Right ventricle myocardium inferior (tissue), 1 donor: ENCODE results near the gene HIC1. TPM values are rescaled to one million over a fixed set of nuclear protein-coding genes. Genes with fewer than 3 reads are reported as not detected.

Experiments used
- ATAC-seq: fragments of 200-7000 bp; cut with Tn5 transposase; one replicate; pipeline ENCODE4 v1.9.1; 2020; ENCODE audit warnings: mild to moderate bottlenecking, moderate library complexity
- DNase-seq: peaks from one replicate; pipeline ENCODE4 v3.0.0; 2021; ENCODE audit errors: missing footprints
- intact Hi-C: fragments of 100-400 bp; cut with DNase I; formaldehyde crosslinking; loops from one replicate; pipeline ENCODE4 v1.11.0; 2022
- total RNA-seq: library from RNA; stranded (reverse); fragmentation: NEBNext Ultra II Directional; extraction: Animal tissue kit (Norgen Biotek cat#: 25700); gene quantifications from one replicate; pipeline ENCODE4 v1.2.1, GENCODE V29; 2021
- donor health status: DM: no; HTN: yes; CAD: no; lungs with severe emphysema.

HIC1 gene
- total RNA-seq, 1 donor from 2014 or later, result 22.7 TPM

DNA sequence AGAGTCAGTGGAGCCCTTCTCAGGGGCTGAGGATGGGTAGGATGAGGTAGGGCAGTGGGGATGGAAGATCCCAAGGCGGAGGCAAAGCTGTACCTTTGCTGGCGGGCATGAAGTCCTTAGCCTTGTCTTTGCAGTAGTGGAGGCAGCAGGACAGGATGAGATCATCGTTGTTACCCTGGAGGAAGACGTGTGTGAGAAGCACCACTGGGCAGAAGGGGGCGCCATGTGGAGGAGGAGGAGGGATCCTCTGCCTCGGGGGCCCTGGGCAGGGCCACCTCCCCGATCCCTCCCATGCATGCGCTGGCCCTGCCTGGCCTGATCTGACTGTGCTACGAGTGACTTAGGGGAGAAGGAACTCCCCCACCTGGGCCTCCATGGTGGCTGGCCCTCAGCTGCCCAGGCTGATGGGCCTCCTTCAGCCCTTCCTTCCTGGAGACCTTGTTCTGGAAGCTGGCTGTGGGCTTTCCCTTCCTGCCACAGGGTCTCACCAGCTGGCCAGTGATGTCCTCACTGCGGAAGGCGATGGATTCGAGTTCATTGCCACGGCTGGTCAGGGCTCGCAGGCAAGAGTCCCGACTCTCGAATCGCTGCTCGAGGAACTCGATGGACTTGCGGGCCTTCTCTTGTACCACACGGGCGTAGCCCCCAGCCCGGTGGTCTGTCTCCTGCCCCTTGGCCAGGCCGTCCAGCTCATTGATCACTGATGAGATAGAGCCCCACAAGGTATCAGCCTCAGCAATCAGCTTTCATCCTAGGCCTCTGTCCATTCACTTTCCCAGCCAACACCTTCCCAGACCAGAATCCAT lies 10.3 kb downstream of the HIC1 start:
- ATAC-seq (no peak), DNase-seq (no peak)
- intact Hi-C loops, result no loop called here

DNA sequence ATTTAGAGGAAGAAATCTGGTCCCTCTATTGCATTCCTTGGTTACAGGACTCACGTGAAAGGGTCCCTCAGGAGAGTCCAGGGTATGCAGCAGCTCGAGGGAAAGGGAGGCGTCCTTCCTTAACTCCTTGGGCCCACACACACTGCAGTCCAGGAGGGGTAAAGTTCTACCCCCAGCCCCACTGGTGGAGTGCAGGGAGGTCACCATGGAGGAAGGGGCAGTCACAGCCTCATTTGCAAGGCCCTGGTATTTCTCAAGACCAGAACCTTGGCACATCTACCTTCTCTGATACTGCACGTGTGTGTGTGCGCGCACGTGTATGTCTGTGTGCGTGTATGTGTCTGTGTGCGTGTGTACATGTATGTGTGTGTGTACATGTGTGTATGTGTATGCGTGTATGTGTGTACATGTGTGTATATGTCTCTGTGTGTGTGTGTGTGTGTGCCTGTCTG lies 11.1 kb downstream of the HIC1 start:
- DNase-seq (no peak), ATAC-seq (peak; percentile 1)
- intact Hi-C loops, result no loop called here

DNA sequence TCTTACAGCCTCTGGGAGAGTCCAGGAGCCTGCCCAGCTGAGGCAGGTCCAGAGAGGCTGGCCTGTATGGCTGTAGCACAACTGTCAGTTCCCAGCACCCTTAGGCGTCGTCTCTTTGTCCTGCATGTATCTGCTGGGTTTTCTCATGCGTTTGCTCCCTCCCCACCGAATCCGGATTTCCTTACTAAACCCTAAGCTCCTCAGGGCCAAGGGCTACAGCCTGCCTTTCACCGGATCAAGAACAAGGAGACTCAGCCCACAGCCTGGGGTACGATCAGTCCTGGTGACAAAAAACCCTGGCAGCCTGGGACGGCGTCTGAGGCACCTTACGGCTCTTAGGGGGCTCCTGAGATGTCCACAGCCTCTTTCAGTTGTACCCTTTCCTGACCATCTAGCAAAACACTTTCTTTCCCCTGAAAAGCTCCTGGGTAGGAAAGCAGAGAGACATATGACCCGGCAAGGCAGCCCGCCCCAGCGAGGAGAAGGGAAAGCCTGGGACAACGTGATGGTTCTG lies 12.2 kb downstream of the HIC1 start:
- ATAC-seq, result no peak
- no peak for DNase-seq
- intact Hi-C loops, result no loop called here

DNA sequence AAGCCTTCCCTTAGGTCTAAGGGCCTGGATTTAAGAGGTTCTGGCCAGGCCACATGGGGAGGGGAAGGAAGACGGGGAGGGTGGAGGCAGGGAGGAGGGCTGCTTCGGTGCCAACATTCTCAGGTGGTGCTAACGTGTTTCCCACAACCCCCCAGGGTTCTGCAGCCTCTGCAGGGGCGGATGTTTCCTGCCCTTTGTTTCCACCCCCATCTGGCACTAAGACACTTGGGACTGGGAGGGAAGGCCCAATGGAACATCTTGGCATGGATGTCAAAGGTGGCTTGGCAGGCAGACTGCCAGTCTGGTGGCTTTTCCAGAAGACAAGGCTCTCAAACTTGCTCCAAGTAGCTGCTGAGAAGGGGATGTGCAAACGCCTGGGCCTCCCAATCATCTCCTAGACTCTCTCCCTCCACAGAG lies 12.7 kb downstream of the HIC1 start:
- DNase-seq (no peak), ATAC-seq (no peak)
- intact Hi-C loops, result no loop called here

DNA sequence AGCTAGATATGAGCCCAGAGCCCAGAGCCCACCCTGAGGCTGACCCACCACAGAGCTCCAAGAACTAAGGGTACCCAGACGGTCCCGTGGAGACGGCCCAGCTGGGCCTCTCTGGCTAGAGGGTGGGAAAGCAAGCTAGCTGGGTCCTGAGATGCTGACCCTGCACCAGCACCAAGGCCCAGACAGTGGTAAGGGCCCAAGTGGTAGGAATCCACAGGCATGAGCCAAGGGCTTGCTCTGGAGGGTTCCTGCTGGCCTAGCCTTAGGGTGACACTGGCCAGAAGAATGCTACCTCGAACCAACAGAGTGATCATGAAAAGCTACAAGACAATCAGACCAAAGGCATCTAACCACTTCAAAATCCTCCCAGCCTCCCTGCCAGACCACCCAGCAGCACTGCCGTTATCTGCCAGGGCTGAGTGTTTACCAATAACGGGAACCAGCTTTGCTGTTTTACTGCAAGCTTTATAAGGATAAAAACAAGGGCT lies 13.2 kb downstream of the HIC1 start:
- DNase-seq (no peak), ATAC-seq (no peak)
- intact Hi-C loops, result no loop called here

DNA sequence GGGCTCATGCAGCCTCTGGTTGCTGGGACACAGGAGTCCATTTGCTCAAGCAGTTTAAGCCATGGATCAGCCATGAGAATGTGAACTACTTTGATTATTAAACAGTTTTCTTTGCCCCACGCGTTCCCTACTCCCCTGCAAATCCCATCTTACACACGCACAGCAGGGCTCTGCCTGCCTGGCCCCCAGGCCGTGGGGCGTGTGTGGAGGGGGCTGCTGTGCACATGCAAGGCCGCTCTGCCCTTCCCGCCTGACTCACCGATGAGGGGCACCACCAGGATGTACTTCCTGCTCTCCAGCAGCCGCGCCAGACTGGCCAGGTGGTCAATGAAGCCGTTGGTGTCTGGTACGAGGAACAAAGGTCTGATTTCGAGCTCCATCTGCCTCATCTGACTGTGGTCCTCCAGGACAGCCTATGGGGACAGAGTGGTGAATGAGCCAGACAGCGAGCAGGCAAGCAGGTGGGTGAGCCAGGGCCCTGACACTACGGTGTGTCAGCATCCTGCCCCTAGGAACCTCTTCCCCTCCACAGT lies 13.7 kb downstream of the HIC1 start:
- intact Hi-C loops, result no loop called here
- ATAC-seq (no peak), DNase-seq (peak; percentile 8)

DNA sequence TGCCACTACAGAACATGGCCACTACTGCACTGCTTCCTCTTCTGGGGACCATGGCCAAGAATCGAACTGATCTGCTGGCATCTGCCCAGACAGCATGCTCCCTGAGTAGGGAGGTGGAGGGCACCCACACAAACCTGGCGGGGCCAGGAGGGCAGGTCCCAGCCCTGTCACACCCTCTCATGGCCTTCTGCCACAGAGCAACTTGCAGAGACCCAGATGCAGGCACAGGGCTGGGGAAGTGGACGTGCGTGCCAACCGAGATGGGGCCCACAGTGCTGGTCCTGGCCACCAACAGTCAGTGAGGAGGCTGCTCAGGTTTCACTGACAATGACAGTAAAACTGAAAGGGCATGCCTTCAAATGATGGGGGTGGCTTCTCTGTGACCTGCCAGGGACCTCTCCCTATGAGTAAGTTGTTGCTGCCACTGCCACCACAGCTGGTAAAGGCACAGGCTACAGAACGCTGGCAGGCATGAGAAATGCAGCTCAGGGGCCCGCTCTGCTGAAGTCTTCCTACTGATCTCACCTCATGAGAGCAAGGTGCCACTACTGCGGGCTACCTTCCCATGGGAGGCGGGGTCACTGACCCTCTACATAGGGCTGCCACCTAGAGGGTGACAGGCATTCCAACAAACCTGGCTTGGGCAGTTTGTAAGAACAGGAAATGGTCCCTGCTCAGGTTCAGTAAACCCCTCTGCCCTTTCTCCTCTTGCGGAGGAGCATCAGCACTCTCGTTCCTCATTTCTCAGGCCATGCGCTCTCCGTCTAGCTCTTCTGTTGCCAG lies 15.5 kb downstream of the HIC1 start:
- ATAC-seq (no peak), DNase-seq (peak; percentile 31)
- intact Hi-C loops, result loop anchor here (5.0 kb wide), 1 partner anchor 107 kb away; no protein-coding TSS in a partner anchor

DNA sequence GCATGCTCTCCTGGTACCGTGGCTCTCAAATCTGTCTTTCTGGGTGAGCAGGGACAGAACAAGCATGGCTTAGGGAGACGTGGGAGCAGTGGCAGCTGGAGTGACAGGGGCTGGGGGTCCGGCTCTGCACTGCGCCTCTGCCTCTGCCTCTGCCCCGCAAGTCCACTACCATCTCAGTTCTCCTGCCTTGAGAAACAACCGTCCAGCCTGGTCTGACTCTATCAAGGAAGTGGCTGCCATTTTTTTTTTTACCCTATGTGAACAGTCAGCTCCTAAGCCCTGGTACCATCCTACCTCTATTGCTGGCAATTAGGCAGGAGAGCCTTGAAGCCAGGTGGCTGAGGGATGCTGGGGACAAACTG lies 16.1 kb downstream of the HIC1 start:
- ATAC-seq (no peak), DNase-seq (no peak)
- intact Hi-C loops, result loop anchor here (5.0 kb wide), 1 partner anchor 106 kb away; no protein-coding TSS in a partner anchor

DNA sequence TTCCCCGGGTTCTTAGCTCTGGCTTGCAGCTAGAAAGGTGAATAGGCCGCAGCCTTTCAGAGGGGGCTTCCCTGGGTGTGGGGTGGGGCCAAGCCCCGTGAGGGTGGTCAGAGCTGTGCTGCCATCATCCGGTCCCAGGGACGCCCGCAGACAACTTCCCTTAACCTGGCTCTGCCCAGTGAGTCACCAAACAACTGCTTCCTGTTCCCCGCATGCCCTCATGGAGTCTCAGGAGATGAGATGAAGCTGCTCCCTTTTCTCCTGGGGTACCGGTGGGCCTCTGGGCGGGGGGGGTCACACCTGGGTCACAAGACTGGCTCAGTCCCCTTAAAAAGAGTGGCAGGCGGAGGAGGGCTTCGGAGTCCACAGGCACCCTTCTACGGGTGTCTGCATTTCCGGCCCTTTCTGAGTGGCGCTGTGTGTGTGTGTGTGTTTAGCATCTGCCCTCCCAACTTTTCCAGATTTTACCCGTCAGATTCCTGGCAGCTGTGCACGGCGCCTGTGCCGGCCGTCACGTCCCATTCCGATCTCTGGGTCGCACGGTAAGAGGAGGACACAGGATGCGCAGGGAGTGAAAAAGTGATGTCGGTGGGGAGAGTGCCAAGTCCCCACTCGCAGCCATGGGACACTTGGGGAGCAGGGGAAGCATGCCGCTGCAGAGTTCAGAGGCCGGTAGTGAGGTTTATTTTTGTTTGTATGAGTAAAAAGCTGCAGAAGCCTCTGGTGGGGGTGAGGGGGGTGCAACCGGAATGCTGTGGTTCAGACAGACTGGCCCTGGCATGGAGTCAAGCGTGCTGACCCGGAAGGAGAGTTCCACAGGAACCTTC lies 16.8 kb downstream of the HIC1 start:
- intact Hi-C loops, result loop anchor here (5.0 kb wide), 1 partner anchor 106 kb away; no protein-coding TSS in a partner anchor
- ATAC-seq (peak; percentile 63), DNase-seq (peak; percentile 84)

DNA sequence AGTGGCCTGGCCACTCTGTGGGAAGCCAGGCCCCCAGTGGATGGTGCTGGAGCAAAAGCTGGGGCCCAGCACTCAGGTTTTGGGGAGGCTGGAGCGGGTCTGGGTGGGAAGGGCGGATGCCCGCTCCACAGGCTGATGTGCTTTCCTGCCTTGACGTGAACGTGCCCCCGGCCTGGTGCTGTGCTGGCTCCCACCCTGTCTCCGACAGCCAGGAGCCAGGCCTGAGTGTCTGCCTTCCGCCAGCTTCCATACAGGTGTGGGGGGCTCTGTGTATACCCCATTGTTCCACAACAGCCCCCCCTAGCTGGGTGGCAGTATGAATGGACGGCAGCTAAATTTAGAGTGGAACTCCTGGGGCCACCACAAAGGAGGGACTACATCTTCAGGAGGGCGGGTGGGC lies 20.0 kb downstream of the HIC1 start:
- no peak for DNase-seq
- ATAC-seq, result no peak
- intact Hi-C loops, result loop anchor here (5.0 kb wide), 1 partner anchor 102 kb away; no protein-coding TSS in a partner anchor

DNA sequence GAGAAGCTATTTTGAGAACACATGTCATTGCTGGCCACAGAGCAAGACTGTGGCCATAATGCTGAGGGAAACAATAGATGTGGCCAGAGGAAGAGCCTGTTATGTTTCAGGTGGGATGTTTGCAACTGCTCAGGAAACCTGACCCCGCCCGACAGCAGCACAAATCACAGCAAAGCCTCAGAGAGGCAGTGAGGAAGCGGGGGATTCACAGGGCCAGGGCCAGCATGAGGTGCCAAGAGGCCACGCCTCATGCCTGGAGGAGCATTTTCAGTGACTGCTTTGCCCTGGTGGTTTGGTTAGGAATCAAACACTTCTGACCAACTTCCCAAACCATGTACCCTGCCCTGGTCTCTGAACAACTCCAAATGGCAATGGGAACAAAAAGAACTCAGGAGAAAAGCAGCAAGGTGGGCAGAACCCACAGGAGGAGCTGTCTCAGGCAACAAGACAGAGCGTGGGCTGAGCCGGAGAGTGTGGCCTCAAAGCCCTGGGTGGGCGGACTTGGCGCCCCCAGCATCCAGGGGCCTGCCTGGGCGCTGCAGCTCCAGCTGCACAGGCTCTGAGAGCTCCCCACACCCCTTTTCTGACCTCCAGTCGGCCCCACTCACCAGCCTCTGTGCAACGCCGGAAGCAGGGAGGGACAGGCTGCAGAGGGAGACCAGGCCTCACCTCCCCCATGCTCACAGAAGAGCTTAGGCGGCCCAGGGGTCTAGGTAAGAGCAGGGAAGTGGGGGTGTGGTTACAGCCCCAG lies 20.6 kb downstream of the HIC1 start:
- intact Hi-C loops, result no loop called here
- DNase-seq (no peak), ATAC-seq (peak; percentile 59)

DNA sequence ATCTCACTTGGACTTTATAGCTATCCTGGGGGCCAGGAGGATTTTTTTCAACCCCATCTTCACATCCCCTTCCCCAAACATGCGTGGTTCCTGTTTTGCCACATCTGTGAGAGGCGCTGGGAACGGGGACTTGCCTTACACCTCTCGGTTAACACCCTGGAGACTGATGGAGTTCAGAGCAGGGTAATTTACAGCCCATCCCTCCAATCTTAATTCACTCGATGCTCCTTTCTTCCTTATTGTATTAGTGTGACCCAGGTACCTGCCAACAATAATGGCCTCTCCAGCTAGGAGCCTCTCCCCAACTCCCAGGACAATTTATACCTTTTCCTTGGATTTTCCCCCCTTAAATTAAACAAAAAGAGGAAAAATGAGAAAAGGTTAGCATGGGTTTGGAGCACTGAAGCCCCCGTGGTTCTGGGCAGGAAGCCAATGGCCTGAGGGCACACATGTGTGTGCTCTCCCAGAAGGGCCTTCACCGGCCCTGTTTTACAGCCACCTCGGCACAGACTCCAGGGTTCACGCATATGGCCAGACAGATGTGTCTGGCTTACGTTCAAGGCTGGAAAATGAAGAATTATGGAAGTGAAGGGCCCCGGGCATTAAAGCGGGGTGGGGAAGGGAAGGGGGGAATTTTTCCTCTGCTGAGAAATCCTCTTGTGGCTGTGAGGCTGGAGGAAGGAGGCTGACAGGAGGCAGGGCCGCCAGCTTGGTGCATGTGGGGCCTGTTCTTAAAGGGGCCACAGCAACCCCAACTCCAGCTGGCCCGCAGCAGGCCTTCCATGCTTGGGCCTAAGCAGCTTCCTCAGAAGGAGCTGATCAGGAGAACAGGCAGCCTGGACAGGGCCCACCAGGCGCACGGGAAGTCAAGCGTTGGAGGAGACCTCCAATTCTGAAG lies 21.4 kb downstream of the HIC1 start:
- ATAC-seq, result no peak
- intact Hi-C loops, result no loop called here
- DNase-seq, result no peak

DNA sequence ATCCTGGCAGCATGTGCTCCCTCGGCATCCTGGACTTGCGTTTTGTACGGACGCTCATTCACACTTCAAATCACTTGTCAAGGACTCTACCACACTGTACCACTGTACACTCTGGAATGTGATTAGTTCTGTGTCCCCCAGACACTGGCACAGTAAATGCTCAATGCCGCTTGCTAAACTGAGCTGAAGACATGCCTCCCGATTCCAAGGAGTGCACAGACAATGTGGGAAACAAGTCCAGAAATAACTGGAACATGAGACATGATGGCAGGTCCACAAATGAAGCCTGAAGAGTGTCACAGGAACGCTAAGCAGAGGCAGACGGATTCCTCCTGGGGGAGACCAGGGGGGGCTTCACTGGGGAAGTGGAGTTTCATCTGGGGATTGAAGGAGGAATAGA lies 22.1 kb downstream of the HIC1 start:
- ATAC-seq, result no peak
- DNase-seq, result no peak
- intact Hi-C loops, result no loop called here

DNA sequence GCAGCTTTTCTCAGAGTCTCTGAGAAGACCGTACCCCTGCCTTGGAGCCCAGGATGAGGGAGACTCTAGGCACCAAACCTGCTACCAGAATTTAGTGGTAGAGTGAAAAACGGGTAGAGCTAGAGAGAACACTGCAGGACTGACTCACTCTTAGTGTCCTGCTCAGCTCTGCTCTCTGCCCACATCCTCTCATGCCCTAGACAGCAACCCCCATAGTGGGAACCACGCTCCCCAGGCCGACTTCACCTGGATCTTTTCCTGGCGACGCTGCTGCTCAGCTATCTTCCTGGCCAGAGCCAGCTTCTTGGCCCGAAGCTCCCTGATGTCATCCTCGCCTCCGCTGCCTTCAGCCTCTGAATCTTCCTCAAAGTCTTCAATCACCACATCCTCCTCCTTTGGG lies 26.7 kb downstream of the HIC1 start:
- ATAC-seq (no peak), DNase-seq (no peak)
- intact Hi-C loops, result no loop called here

DNA sequence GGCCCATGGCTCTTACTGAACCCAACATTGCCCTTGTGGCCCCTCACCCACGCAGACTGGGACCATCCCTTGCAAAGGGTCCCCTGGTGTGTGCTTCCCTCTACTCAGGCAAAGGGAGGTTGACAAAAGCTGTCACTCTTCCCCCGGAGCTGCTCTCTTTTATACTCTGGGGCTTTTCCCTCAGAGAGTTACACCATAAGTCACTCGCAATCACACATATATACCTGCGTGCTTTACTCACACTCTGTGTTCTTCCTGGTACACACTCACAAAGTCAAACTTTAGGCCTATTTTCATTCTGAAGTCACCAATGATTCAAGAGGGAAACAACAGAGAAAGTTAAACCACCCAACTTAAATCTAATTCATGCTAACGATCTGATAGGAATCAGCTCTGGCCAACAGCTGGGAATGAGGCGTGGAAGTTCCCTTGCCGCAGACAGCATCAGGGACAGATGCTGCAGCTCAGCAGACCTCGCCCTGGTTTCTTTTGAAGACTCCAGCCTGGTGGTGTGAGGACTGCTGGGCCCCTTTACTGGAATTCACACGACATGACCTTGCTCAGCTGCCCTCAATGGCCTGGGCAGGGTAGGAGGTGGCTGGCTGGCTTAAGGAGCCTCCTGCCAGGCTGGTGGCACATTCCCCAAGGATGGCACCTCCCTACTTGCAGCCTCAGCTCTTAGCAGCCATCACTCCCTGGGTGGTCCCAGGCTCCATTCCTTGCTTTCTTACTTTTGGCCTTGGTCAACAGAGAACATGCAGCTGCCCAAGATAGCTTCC lies 27.3 kb downstream of the HIC1 start:
- intact Hi-C loops, result no loop called here

DNA sequence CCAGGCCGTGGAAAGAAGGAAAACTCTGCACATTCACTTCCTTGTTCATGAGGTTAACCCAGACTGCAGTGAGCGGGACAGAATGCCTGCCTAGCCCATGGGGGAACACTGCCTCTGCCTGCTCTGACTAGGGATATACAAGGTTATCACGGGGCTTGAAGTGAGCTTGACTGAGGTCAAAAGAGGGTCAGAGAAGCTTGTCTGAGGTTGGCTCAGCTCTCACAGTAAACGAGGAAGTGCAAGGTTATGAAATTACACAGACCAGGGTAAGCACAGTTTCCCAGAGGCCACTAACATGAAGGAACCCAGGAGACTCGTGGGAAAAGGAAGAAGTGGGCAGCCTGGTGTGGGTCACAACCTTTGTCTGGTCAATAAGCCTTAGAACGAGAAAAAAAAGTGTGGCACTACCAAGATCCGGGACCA lies 28.7 kb downstream of the HIC1 start:
- intact Hi-C loops, result no loop called here
- ATAC-seq (peak; percentile 30), DNase-seq (no peak)

More for the DNA sequence above, 27.3 kb downstream of the HIC1 start:
- ATAC-seq (no peak), DNase-seq (no peak)
